SK-N-SH (cell line): ENCODE results near the gene ARHGAP45.
A peak's percentile ranks its signal among the peaks of the same experiment; 100 is the strongest.

Experiments used
- CTCF ChIP-seq: fragments of 200-600 bp; sonication (generic); IDR thresholded peaks from 2 replicates; pipeline ENCODE4 v1.6.1; 2017; ENCODE audit warnings: antibody characterized with exemption, mild to moderate bottlenecking, moderate library complexity
- FOXM1 ChIP-seq: IDR thresholded peaks from 2 replicates; pipeline ENCODE4 v1.4.0; 2012; ENCODE audit warnings: low read depth, mild to moderate bottlenecking
- IRF3 ChIP-seq: fragments of 150-350 bp; IDR thresholded peaks from 2 replicates; pipeline ENCODE4 v1.6.1; 2016; ENCODE audit warnings: mild to moderate bottlenecking, low read depth, low read length
- JUND ChIP-seq: IDR thresholded peaks from 2 replicates; pipeline ENCODE4 v1.4.0; 2012
- MEF2A ChIP-seq: IDR thresholded peaks from 2 replicates; pipeline ENCODE4 v1.4.0; 2012; ENCODE audit warnings: low read depth, borderline replicate concordance
- POLR2AphosphoS5 ChIP-seq: IDR thresholded peaks from 2 replicates; pipeline ENCODE4 v1.6.1; 2012; ENCODE audit warnings: low read depth, low read length
- RFX5 ChIP-seq: IDR thresholded peaks from 2 replicates; pipeline ENCODE4 v1.6.1; 2012; ENCODE audit warnings: mild to moderate bottlenecking, improper control_type of control experiment, low read length
- SIN3A ChIP-seq: IDR thresholded peaks from 2 replicates; pipeline ENCODE4 v1.6.1; 2012; ENCODE audit warnings: low read depth, mild to moderate bottlenecking, low read length, moderate library complexity, borderline replicate concordance
- SMC3 ChIP-seq: IDR thresholded peaks from 2 replicates; pipeline ENCODE4 v1.6.1; 2012; ENCODE audit warnings: low read depth, low read length, improper control_type of control experiment
- USF1 ChIP-seq: IDR thresholded peaks from 2 replicates; pipeline ENCODE4 v1.4.0; 2012; ENCODE audit warnings: low read depth, borderline replicate concordance
- USF2 ChIP-seq: fragments of 150-350 bp; IDR thresholded peaks from 2 replicates; pipeline ENCODE4 v1.6.1; 2017; ENCODE audit warnings: antibody characterized with exemption, low read length, low read depth, borderline replicate concordance
- YY1 ChIP-seq: IDR thresholded peaks from 2 replicates; pipeline ENCODE4 v1.4.0; 2012; ENCODE audit warnings: low read depth, mild to moderate bottlenecking
- ZBTB33 ChIP-seq: IDR thresholded peaks from 2 replicates; pipeline ENCODE4 v1.4.0; 2012; ENCODE audit warnings: low read depth, borderline replicate concordance

- TF ChIP-seq USF1 = no peak
- no peak for TF ChIP-seq USF2
- TF ChIP-seq MEF2A = no peak
- TF ChIP-seq CTCF = no peak
- peak; percentile 87 for TF ChIP-seq IRF3
- TF ChIP-seq SMC3 = no peak
- no peak; the same call in 1 of the 2 replicates for TF ChIP-seq SIN3A
- no peak for TF ChIP-seq YY1
- TF ChIP-seq ZBTB33 = no peak
- no peak for TF ChIP-seq POLR2AphosphoS5
- TF ChIP-seq JUND = no peak
- no peak for TF ChIP-seq RFX5
- no peak for TF ChIP-seq FOXM1
Observed at GRCh38 chr19:1040476-1041271, 26.3 kb upstream of the ARHGAP45 start.
